ENCODE measurements around the gene KISS1.
A peak's percentile ranks its signal among the peaks of the same experiment; 100 is the strongest.

KISS1 gene

DNA sequence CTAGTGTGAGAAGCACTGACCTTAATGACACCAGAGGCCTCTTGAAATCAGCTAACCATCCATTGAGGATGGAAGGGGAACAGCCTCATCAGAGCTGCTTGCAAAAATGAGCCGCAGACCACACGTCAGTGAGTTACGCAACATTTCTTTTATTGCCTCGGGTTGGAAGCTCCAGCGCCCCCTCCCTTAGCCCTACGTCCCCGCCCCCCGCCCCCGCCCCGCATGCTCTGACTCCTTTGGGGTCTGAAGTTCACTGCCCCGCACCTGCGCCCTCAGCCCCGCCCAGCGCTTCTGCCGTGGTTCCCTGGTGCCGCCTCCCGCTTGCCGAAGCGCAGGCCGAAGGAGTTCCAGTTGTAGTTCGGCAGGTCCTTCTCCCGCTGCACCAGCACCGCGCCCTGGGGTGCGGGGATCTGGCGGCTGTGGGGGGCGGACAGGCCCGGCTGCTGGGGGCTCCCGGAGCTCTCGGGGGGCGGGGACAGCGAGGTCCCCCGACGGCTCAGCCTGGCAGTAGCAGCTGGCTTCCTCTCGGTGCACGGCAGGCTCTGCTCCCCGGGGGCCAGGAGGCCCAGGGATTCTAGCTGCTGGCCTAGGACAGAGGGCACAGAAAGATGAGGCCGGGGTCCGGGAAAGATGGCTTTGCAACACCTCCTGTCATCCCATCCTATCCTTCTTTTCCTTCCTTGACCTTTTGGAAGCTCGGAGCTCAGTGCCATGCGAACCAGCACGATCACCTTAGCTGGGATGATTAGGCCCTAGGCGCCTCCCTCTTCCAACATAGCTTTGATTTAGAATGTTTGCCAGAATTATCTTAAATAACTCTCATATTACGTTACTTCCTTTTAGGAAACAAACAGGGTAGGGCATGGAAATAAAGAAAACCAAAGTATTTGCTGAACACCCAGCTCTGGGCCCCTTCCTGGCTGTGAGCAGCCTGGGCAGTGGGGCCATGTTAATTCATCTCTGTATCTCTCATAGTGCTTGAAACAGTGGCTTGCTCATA, 5.8 kb downstream of the KISS1 start:
- DNase-seq = no peak

- DNase-seq = no peak
Observed at GRCh38 chr1:204188959-204189639, 7.2 kb downstream of the KISS1 start.

- DNase-seq = no peak
Observed at GRCh38 chr1:204186597-204186996, 9.7 kb downstream of the KISS1 start.

DNA sequence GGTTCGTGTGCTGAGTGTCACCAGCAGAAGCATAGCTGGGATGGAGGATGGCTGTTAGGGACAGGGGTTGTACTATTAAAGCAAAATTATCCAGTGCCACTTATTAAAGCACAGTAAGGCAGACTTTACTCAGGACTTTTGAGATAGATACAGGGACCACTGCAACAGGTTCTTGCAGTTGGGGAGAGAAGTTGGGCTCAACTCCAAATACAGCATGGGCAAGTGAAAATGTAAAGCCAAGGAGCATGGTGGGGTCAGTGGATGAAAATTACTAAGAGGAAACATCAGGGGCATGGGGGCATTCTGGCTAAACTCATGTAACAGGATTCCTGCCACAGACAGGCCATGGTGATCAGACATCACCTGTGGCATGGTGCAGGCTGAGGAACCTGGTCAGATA, 15.2 kb downstream of the KISS1 start:
- no peak for DNase-seq

GRCh38 chr1:204180133-204180532, 16.2 kb downstream of the KISS1 start:
- DNase-seq = no peak

GRCh38 chr1:204178487-204179281, 17.6 kb downstream of the KISS1 start:
- DNase-seq = no peak

DNA sequence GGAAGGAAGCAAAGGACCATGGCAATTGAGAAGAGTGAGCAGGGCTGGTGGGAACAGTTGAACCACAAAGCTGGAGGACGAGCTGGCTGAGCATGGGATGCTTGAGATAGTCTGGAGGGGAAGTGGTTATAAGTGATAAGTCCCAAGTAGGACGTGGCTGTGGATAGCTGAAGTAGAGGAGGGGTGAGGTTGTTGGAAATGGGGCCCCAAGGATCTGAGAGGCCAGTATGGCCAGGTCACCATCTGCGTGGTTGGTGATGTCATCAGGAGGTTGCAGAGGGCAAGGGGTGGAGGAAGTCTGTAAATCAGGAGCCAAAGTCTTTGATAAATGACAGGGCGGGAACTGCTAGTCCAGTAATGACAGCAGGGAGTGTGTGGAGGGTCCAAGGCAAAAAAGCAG, 19.2 kb downstream of the KISS1 start:
- no peak for DNase-seq

GRCh38 chr1:204176049-204176448, 20.2 kb downstream of the KISS1 start:
- DNase-seq = no peak

GRCh38 chr1:204174958-204175357, 21.3 kb downstream of the KISS1 start:
- DNase-seq = no peak

DNA sequence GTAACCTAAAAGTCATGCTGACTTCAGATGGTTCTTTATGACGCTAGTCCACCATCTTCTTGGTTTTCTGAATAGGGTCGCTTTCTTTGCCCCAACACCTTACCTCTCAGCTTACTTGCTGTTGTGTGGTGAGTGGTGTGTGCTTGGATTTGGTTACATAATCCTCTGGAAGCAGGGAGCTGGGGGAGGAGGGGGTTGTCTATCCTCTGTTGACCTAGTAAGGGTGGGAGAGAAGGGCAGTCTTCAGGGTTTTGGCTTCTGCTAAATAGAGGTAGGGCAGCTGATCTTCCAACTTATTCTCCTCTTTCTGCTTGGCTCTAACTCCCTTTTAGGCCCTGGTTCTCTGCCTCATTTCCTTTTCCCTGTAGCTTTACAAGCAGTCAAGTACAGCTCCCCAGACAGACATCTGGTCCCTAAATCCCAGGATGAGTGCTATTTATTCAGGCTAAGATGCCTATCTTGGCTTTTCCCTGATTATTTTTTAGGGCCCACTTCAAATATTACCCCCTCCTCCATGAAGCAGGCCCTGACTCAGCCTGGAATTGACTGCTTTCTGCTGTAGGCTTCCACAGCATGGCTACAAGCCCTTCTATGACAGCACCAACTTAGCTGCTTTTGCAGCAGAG, 23.8 kb downstream of the KISS1 start:
- no peak for DNase-seq

GRCh38 chr1:204171751-204172178, 24.5 kb downstream of the KISS1 start:
- no peak for DNase-seq

DNA sequence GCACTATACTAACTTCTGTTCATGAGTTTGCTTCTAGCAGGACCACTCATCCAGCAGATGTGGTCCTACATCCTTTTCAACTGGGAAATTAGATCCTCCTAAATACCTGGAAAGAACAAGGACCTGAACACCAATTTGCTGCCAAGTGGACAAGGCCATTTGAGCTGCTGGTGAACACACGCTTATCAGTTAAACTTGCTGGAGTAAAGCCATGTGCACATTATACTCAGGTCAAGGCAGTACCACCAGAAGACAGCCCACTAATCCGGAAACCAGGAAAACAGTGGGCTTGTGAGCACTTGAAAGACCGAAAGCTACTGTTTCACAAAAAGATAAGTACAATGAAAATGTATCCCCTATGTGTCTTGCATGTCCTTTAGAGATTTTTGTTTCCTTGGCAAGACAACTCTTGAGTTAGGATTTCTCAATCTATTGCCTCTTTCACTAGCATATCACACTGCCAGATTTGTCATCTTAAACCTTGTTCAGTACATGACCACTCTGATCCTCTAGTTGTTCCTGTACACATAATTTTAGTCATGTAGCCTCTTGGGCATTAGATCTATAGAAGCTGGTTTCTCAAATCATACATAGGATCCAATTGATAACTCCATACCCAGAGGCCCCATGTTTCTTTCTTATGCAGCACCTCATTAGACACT, 25.7 kb downstream of the KISS1 start:
- DNase-seq = no peak

DNA sequence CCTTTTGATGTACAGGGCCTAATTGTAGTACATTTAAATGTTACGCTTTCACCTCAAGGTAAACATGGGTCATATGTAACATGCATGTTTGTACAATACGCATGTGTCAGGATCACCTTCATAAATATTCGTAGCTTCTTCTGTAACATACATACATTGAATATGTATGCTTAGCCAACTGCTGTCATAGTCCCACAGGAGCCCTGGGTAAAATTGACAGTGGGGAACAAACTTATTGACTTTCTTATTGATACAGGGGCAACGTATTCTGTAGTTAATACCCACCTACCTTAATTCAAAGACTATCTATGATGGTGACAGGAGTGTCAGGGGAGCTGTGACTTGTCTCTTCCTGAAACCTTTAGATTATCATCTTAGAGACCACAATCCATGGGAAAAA, 26.4 kb downstream of the KISS1 start:
- DNase-seq = no peak

DNA sequence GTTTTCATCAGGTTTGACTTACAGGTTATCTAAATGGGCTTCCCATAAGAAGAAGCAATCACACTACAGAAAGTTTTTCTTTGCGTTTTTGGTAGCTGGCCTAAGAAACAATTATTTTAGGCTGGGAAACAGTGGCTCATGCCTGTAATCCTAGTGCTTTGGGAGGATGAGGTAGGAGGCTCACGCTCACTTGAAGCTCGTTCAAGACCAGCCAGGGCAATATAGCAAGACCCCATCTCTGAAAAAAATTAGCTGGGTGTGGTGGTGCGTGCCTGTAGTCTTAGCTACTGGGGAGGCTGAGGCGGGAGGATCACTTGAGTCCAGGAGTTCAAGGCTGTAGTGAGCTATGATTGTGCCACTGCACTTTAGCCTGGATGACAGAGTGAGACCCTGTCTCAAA, 28.6 kb downstream of the KISS1 start:
- no peak for DNase-seq

DNA sequence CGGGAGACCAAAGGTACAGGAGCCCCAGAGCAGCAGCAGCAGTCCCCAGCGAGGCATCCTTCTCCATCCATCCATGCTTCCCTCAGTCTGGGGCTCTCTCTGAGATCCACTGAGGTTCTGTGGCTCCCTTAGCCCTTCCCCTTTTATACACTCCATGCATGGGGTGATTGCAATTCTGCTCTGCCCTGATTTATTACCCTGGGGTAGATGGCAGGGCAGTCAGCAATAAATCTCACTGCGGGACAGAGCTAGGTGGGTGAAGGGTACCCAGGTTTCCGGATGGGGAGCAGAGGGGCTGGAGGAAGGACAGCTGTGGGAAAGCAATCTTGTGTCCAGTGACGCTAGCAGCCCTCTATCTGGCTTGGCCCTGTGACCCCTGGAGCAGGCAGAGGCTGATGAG, 30.1 kb downstream of the KISS1 start, which contains the start of gene REN:
TSS of gene REN (minus strand) at position 119 of the 400 bp plus-strand sequence. CDS start at position 75, 44 bp downstream.
- no peak for DNase-seq

- peak; percentile 40 for DNase-seq
Observed at GRCh38 chr1:204162494-204163074, 33.7 kb downstream of the KISS1 start.

DNA sequence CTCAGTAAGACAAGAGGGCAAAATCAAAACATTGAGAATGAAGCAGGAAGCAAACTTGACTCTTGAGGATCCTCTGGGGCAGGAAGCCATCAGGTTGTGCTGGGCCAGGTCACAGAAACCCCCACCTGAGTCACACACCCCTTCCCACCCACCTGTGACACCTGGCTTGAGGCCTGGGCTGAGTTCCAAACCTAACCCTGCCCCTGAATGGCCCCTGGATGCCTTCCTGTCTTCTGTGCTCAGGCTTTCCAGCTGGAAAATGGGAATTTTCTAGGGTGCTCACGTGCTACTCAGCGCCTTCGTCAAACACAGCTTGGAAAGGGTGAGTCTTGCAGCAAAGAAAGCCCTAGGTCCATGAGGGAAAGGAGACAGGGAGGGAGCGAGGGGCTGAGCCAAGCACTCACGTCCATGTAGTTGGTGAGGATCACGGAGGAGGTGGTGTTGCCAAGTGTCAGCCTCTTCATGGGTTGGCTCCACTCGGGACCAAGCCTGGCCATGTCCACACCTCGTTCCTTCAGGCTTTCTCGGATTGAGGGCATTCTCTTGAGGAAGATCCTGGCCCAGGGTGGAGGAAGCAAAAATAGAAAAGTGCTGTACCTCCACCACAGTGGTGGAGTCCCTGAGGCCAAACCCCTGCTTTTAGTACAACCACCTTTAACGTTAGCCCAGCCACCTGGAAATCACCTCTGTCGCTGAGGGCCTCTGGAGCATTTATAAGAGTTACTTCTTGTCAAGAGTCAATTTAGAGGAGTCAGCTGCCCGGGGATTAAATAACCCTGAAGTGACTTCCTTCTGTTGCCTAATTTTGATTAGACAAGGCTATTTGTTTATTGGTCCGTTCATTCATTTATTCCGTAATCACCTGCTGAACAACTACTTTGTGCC, 34.4 kb downstream of the KISS1 start:
- no peak for DNase-seq

DNA sequence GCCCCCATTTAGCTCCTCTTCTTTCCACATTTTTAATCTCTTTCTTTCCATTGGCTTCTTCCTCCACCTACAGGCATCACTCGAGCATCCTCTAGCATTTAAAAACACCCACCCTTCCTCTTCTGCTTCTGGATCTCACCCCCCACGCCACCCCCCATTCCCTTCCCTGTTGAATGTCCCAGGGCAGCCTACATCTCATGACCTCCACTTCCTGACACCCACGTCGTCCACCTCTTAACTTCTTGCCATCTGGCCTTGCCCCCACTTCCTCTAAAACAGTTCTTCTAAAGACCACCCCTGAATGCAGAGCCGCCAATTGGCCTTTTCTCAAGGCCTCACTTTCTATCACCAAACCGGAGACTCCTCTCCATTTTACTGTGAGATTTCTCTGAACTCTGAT, 38.3 kb downstream of the KISS1 start:
- no peak for DNase-seq

- no peak for DNase-seq
Observed at GRCh38 chr1:204155881-204156280, 40.4 kb downstream of the KISS1 start.

GRCh38 chr1:204154568-204155255, 41.6 kb downstream of the KISS1 start:
- no peak for DNase-seq
